Kidney (tissue), 14 donors: ENCODE measurements around the gene ESR2. TPM values are rescaled to one million over a fixed set of nuclear protein-coding genes. Genes with fewer than 3 reads are reported as not detected.

Experiments
- DNase-seq, 5 donors: peaks; one replicate each; pipeline ENCODE4 v3.0.0-alpha.2; 2013 to 2020
- FAIRE-seq: peaks from 2 replicates; lab custom pipeline; 2012; peaks lifted over from hg19 to GRCh38; lab: Jason Lieb, UNC
- H3K27ac ChIP-seq, 2 donors: one replicate each; pipeline ENCODE4 v1.7.0; 2013; ENCODE audit warnings: low read depth in 2 of 2, low read length in 2 of 2, inconsistent platforms in 1 of 2
- H3K27me3 ChIP-seq: one replicate; pipeline ENCODE4 v1.7.1; 2013; ENCODE audit warnings: low read length, inconsistent platforms; ENCODE audit not compliant: control insufficient read depth, insufficient read depth
- H3K36me3 ChIP-seq, 3 donors: one replicate each; pipeline versions ENCODE4 v1.7.0 to v1.7.1; 2013; ENCODE audit warnings: low read length in 3 of 3, control low read depth in 1 of 3, inconsistent platforms in 1 of 3; ENCODE audit not compliant: insufficient read depth in 3 of 3, control insufficient read depth in 2 of 3
- H3K4me1 ChIP-seq, 3 donors: one replicate each; pipeline versions ENCODE4 v1.7.0 to v1.7.1; 2013; ENCODE audit warnings: low read length in 3 of 3, inconsistent platforms in 1 of 3, low read depth in 1 of 3; ENCODE audit not compliant: control insufficient read depth in 2 of 3, insufficient read depth in 2 of 3
- H3K4me3 ChIP-seq, 3 donors: one replicate each; pipeline versions ENCODE4 v1.7.0 to v1.8.1; 2013; ENCODE audit warnings: low read length in 3 of 3, control low read depth in 1 of 3, inconsistent platforms in 1 of 3
- H3K9ac ChIP-seq, 3 donors: one replicate each; pipeline versions ENCODE4 v1.7.0 to v1.7.1; 2013; ENCODE audit warnings: low read length in 3 of 3, control low read depth in 1 of 3, inconsistent platforms in 1 of 3
- H3K9me3 ChIP-seq, 3 donors: one replicate each; pipeline versions ENCODE4 v1.7.0 to v1.7.1; 2013; ENCODE audit warnings: low read length in 3 of 3, control low read depth in 1 of 3, inconsistent platforms in 1 of 3; ENCODE audit not compliant: control insufficient read depth in 2 of 3, insufficient read depth in 1 of 3
- intact Hi-C: fragments of 100-400 bp; cut with DNase I; formaldehyde crosslinking; loops from one replicate; pipeline ENCODE4 v1.11.1; 2022
- polyA plus RNA-seq: library from polyadenylated mRNA; stranded (reverse); fragments of 350-450 nt; fragmentation: Illumina TruSeq; extraction: RNeasy Lipid Tissue Mini Kit (QIAGEN cat#74804); gene quantifications from one replicate; pipeline ENCODE4 v1.2.3, GENCODE V29; 2014; ENCODE audit warnings: low read depth, low replicate concordance; ENCODE audit not compliant: insufficient read depth
- total RNA-seq: library from RNA; stranded (reverse); fragmentation: NEBNext Ultra II Directional; extraction: Animal tissue kit (Norgen Biotek cat#: 25700); gene quantifications from one replicate; pipeline ENCODE4 v1.2.1, GENCODE V29; 2021
- TF ChIP-seq, protein P1 (sequence below): IDR thresholded peaks from 3 replicates; pipeline ENCODE4 v1.5.1; 2012; ENCODE audit warnings: mild to moderate bottlenecking, moderate library complexity, borderline replicate concordance; ENCODE audit not compliant: insufficient read depth; ENCODE audit errors: extremely low read depth
- donor health status: control.
- donor health status: control.
- donor health status: control.
- donor health status: control.
- donor health status: control.
- donor health status: DM: yes; HTN: yes; CAD: no.
- donor health status: Normal renal cell carcinoma (clear cell type).

Gene ESR2
- total and polyA plus RNA-seq, 2 donors from 2014 or later, result 2.5 TPM; not detected in 1

DNA sequence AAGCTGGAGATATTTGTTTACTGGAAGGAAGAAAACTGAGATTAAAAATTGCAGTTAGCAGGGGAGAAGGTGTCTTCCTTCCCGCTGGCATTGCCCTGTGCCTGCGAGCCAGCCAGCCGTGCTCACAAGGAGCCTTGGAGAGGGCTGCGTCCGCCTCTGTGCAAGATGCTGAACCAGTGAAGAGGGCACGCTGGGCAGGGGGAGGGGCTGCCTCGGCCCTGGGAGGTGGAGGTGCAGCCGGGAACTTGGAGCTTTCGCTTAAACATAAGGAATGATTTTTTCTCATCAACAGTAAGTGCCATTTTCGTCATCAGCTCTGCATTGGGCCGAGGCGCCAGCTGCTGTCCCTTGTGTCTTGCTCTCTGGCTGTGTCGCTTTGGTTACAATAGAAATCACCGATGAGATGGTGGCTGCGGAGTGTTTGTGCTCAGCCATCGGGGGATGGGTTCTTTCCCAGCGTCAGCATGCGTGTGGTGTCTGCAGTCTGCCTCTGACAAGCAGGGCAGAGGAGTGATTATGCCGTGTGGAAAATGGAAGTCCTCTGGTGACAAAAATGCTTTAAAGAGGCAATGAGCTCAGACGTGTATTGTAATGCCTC lies 97.3 kb downstream of the ESR2 start:
- H3K27me3 ChIP-seq, result no peaks in the 10 kb centered on the region
- intact Hi-C loops, result no loop called here
- H3K4me3 ChIP-seq, result peak overlapping the region; percentile 38 to 59 (median 53)
- peaks cover 0 to 8% (median 2%) of the 10 kb centered on the region in 3 donors for H3K36me3 ChIP-seq
- TF ChIP-seq, protein P1, sequence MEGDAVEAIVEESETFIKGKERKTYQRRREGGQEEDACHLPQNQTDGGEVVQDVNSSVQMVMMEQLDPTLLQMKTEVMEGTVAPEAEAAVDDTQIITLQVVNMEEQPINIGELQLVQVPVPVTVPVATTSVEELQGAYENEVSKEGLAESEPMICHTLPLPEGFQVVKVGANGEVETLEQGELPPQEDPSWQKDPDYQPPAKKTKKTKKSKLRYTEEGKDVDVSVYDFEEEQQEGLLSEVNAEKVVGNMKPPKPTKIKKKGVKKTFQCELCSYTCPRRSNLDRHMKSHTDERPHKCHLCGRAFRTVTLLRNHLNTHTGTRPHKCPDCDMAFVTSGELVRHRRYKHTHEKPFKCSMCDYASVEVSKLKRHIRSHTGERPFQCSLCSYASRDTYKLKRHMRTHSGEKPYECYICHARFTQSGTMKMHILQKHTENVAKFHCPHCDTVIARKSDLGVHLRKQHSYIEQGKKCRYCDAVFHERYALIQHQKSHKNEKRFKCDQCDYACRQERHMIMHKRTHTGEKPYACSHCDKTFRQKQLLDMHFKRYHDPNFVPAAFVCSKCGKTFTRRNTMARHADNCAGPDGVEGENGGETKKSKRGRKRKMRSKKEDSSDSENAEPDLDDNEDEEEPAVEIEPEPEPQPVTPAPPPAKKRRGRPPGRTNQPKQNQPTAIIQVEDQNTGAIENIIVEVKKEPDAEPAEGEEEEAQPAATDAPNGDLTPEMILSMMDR, result no peak
- peak overlapping the region in 2 of 3 donors; percentile 26 to 34 for H3K9ac ChIP-seq
- DNase-seq, result peak in 4 of 5 donors; percentile 77 to 84 (median 80)
- H3K27ac ChIP-seq, result peak overlapping the region in 1 of 2 donors; percentile 54
- no peaks in the 10 kb centered on the region for H3K9me3 ChIP-seq
- H3K4me1 ChIP-seq, result peaks cover 4 to 24% (median 21%) of the 10 kb centered on the region in 3 donors
- FAIRE-seq, result no peak

- Histone ChIP-seq H3K27ac (peak overlapping the region; percentile 2 to 77), H3K4me3 (no peak overlapping the region), H3K9ac (no peak overlapping the region), H3K9me3 (no peaks in the 10 kb centered on the region), H3K4me1 (peaks cover 4 to 19% (median 18%) of the 10 kb centered on the region in 3 donors), H3K27me3 (no peaks in the 10 kb centered on the region), H3K36me3 (peaks cover 0 to 16% (median 2%) of the 10 kb centered on the region in 3 donors)
- intact Hi-C loops, result no loop called here
- DNase-seq (no peak), FAIRE-seq (no peak)
- TF ChIP-seq, protein P1, result no peak
Measured at GRCh38 chr14:64196056-64196455, 98.1 kb downstream of the ESR2 start.

- FAIRE-seq (no peak), DNase-seq (no peak)
- peaks cover 0 to 17% (median 12%) of the 10 kb centered on the region in 3 donors for H3K4me1 ChIP-seq
- no peaks in the 10 kb centered on the region for H3K27me3 ChIP-seq
- H3K4me3 ChIP-seq, result no peak overlapping the region
- peak overlapping the region in 1 of 2 donors; percentile 74 for H3K27ac ChIP-seq
- no peak overlapping the region for H3K9ac ChIP-seq
- H3K9me3 ChIP-seq, result no peaks in the 10 kb centered on the region
- intact Hi-C loops, result no loop called here
- peaks cover 0 to 22% (median 5%) of the 10 kb centered on the region in 3 donors for H3K36me3 ChIP-seq
- TF ChIP-seq, protein P1, result no peak
Measured at GRCh38 chr14:64195199-64195598, 99.0 kb downstream of the ESR2 start.
